Measurements from ENCODE around the gene CELF2.

CELF2 gene

DNA sequence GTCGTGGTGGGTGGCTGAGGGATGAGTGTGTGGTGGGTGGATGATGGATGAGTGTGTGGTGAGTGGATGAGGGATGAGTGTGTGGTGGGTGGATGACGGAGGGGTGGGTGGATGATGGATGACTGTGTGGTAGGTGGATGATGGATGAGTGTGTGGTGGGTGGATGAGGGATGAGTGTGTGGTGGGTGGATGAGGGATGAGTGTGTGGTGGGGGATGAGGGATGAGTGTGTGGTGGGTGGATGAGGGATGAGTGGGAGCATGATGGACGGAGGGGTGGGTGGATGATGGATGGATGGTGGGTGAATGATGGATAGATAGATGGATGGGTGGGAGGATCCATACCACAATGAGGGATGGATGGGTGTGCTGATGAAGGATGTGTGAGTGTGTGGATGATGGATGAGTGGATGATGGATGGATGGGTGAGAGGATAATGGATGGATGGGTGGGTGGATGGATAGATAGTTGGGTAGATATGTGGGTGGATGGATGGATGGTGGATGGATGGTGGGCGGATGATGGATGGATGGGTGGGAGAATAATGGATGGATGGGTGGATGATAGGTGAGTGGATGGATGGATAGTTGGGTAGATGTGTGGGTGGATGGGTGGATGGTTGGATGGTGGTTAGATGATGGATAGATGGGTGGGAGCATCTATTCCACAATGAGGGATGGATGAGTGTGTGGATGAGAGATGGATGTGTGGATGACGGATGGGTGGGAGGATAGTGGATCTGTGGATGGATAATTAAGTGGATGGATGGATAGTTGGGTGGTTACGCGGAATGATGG lies 266.8 kb downstream of the CELF2 start:
- DNase-seq, result no peak

DNA sequence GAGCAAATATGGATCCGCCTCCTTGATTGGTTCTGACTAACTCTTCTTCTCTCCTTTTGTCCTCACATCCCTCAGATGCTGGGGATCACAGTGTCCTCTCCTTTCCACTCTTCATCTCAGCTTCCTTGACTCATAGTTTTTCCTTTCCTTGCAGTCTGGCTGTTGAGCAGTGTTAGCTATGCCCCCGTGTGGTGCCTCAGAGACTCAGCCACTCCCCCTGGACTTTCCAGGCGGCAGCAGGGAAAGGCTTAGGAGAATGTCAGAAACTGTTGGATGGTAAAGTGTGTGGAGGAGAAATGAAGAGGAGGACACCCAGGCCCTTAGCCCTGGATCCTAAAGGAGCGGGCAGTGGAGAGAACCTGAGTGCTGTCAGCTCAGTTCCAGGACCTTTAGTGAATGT lies 267.5 kb downstream of the CELF2 start:
- no peak for DNase-seq

DNA sequence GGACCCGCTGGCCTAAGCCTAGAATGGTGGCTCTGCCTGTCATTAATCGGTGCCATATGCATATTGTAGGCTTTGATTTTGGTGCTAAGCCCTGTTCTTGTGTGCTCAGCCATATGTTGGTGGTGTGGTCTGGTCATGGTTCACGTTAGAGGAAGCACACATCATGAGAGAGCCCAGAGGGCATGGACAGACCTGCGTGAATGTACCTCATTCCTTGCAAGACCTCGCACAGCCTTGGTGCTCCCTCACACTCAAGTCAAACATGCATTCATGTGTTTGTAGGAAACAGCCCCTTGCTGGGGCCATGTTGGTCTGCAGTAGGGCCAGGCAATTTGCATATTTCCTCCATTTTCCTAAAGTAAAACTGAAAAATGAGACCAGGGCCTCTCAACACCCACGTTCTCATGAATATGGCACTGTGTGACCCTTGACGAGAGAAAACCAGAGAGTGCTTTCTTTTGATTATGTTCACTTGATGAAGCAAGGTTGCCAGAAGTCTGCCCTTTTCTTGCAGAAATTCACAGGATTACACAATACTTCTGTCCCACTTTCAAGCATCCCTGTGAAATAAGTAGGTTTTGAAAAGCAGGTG lies 268.7 kb downstream of the CELF2 start:
- DNase-seq, result no peak

DNA sequence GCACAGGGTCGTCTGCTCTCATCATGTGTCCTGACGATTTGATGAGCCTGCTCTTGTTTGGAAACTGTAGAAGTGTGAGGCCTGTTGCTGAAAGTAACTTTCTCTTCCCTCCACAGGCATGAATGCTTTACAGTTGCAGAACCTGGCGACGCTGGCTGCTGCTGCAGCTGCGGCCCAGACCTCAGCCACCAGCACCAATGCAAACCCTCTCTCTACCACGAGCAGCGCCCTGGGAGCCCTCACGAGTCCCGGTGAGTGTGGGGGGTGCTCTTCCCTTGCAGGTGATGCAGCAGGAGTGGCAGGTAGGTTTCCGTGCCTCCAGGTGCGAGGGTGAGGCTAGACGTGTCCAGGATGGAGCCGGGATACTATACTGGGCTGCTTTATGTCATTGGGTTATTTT lies 270.6 kb downstream of the CELF2 start:
- no peak for DNase-seq

DNA sequence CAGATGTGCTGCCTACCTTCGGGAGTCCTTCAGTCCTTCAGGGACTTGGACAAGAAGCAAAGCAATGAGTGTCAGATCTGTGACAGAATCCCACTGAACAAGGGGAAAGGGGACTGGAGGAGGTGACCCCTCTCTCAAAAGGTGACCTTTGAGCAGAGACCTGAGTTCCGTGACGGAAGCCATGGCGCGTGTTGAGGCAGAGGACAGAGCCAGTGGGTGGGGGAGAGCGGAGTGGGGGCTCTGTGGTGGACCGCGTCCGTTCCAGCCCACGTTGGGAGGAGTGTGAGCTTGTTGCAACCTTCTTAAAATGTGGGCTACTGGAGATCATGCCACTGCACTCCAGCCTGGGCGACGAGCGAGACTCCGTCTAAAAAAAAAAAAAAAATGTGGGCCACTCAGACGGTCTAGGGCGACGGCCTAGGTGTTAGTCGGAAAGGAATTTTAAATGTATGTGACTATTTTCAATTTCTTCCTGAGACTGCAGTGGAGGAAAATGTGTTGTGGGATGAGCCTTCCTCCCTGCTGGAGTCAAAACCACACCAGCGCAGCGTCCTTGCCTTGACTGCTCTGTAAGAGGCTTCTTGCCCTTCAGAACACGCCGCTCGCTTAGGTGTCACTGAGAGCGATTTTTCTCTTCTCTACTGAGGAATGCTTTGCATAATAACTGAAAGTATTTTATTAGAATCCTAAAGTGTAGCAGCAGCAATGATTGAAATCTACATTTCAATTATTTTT lies 272.7 kb downstream of the CELF2 start:
- DNase-seq, result no peak

DNA sequence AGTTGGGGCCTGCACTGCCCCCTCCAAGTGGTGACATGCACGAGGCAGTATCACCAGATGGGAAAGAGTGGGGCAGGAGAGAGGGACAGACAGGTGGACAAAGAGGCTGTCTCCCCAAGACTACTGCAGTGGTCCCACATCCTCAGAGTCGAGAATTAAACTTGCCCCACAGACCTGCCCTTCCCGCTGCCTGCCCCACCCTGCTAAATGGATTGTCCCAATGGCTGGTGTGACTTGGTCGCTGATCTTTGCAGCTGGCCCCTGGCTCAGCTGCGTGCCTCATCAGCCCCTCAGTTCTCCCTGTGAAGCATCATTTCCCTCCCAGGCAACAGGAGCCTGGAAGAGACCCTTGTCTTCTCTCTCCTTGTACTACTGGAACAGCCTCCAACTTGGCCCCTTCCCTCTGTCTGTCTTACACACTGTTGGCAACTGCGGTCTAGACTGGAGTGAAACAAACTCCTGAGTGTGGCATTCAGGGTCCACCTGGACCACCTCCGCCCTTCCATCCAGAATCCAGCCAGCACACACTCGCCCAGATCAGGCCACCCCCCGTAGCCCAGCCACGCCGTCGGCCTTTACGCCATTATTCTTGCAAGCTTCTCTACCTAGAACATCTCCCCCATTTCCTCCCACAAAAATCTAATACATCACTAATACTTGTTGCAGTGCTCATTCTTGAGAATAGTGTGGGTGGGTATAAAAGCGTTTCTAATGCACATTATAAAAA lies 275.1 kb downstream of the CELF2 start:
- no peak for DNase-seq

DNA sequence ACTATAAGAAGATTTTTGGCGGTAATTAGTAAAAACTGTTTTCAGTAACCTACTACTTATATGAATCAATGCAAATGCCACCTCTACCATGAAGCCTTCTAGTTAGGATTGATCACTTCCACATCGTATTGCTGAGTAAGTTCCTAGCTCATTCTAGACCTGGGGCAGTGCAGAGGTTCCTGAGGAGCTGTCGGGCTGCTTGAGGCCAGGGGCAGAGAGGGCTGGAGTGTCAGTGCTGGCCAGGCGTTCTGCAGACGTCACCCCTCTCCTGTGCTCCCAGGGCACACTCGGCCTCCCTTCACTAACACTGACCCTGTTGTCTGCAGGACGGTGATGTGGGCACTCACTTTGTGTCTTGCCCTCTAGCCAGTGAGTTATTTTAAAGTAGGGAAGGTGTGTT lies 275.7 kb downstream of the CELF2 start:
- DNase-seq, result no peak

DNA sequence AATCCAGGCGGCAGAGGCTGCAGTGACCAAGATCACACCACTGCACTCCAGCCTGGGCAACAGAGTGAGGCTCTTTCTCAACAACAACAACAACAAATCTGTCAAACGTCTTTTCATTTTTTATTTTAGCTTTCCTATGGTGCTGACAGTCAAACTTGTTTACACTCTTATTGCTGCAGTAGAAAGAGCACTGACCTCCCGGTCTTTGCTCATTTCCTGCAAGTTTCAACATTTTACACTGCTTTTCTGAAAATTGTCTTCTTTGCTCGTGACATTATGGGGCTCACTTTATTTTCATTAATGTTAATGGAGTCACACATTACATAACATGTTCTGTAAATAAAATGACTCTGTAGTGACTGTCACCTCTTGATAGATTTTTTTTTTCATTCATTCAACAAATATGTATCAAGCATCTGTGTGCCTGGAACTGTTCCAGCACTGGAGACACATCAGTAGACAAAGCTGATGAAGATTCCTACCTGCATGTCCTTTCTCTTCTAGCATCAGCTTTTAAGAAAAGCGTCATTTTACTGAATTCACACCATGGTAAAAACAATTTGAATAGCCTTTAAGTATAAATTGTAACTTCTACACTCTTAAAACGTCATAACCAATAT lies 277.3 kb downstream of the CELF2 start:
- no peak for DNase-seq

DNA sequence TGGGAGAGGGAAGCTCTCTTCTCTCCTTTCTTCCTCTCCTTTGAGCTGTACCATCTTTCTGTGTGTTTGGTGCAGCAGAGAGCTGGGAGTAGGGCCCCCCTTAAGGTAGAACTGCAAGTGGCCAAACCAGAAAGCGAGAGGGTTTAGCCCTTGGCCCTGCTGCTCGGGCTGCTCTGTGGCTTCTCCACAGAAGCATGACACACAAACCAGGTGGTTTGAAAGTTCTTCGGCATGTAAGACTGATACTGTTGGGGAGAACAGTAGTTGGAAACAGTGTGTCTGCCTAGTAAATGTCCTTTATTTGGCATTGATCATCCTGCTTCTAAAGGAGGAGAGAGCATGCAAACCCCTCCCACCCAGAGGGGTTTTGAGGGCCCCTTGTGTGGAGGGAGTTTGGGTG lies 277.8 kb downstream of the CELF2 start:
- no peak for DNase-seq

DNA sequence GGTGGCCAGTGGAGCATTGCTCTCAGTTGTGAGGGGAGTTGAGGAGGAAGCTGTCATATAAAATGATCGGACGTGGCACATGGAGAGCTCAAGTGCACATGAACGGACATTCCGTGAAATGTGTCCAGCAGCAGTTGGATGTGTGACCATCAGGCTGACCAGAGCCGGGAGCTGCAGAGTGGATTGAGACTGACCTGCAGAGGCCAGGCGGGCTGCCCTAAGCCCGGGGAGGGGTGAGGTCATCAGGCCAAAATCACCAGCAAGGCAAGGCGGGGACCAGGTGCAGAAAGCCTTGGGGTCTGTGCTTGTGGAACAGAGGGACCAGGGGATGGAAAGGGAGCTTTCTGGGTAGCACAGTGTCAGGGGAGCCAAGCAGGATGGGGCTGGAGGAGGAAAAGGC lies 279.5 kb downstream of the CELF2 start:
- no peak for DNase-seq

DNA sequence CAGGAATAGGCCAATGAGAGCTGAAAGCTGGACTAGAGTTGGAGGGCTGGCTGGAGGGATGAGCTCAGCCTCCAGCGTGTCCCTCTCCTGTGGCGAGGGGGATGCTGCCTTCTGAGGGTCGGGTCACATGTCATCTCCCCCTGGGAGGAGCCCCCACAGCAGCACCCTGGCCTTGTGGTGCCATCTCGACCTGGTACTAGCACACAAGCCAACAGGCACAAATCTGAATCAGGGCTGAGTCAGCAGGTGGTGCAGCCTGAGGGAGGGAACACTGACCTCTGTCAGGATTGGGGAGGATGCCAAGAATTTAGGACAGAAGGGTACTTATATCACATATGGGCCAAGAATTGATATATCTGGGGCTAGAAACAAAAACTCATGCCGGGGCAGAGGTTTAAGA lies 280.4 kb downstream of the CELF2 start:
- no peak for DNase-seq

DNA sequence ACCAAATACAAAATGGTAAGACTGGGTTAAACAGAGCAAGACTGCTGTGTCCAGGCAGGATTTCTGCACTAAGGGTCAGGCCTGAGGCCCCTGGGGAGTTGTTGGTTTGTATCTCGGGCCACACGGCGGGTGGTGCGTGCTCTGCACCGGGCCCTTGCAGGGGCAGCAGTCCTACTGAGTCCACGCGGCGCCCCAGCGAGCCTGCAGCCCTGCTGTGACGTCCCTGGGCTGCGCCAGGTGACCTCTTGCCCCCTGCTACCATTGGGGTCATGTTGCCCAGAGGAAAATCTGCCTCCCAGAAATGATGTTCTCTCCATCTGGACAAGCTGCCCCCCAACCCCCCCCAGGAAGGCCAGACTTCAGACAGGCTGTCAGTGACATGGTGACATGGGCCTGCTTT lies 281.5 kb downstream of the CELF2 start:
- no peak for DNase-seq

DNA sequence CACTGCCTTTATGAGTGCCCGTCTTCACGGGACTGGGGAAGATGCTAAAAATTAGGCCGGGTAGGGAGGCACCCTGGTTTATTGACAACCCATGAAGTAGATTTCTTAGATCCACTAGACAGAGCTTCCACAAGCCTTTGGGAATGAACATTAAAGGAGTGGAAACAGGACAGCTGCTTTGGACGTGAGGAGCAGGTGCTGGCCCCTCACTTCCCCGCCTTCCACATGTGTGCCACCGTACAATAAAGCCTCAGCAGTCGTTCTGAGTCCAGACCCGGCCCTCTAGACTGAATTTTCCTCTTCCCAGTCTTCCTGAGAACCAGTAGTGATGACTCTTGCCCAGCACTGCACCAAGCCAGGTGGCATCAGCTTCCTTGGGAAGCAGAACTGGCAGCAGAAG lies 282.4 kb downstream of the CELF2 start:
- no peak for DNase-seq

DNA sequence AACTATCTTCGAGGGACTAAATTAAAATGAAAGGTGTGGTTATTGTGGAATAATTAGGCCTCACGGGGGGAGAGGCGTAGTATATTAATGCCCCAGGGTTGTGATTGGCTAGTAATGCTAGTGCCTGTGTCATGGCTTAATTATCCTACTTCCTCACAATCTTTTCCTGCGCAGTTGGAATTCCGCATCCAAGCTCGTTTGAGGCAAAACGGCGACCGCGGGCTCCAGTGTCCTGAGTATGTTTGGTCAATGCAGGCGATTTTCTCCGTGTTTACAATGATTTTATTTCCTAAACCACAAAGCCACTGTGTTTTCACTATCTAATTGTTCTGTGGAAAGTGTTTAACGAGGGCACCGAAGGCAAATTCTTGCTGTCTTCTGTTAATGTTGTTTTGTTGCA lies 282.9 kb downstream of the CELF2 start:
- DNase-seq, result no peak

DNA sequence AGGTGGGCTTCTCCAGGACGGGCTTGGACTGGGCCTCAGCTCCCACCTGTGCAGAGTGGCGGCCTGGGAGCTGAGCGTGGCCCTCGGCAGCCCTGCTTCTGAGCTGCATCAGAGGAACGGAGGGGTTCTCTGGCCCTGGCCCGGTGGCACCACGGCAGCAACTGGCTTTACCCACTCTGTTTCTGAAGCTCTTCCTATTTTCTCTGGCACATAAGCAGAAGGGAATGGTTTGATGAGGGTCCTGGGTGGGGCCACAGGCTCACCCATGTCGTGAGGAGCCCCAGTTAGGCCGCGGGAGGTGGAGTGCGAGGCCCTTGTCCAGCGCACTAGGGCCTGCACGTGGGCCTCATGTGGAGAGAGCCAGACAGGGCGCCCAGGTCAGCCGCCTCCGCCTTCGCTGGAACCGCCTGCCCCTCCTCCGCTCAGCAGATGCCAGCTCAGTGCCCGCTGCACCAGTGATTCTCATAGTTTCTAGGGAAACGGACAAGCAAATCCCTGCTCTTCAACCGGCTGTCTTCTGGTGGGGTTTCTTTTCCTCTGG lies 284.0 kb downstream of the CELF2 start:
- no peak for DNase-seq

DNA sequence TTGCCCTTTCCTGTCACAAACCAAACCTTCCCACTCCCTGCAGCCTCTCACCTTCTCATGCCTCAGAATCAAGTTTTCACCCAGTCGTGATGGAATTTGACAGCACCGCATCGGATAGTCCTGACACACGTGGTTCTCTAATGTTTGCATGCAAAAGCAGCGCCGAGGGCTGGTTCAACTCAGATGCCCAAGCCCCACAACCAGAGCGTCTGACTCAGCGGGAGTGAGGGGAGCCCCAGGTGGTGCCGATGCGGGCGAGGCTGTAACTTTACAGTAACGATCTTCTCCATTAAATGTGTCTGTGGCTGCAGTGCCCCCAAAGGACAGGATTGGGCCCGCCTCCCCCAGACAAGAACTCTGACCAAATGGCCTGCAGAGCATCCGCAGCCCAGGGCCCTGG lies 284.5 kb downstream of the CELF2 start:
- DNase-seq, result no peak

DNA sequence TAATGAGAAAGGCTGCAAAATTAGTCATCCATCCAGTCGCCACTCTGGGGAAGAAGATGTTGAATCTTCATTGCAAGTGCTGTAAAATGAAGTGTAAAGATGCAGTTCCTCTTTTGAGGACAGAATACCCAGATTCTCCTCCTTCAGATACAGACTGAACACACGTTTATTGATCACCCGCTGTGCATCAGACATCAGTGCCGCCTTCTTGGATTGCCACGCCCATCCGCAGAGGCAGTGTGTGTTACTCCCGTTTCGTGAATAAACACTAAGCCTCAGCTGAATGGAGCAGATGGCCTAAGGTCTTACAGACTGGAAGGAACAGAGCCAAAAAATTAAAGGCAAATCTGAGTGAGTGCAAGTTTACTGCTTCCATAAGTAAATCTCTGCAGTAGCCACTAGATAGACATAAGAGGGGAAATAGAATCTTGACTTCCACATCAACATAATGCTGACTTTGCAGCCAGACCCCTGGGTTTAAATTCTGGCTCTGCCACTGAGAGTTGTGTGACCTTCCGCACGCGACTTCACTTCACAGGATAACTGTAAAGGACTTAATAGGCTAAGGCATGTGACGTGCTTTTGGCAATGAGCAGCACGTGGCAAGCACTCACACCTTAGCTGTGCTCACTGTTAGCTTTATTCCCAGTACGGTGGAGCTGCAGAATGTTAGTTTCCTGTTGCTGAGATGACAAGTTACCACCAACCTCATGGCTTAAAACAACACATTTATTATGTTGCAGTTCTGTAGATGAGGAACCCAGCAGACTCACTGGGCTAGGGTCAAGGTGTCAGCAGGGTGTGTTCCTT lies 285.9 kb downstream of the CELF2 start:
- DNase-seq, result no peak

DNA sequence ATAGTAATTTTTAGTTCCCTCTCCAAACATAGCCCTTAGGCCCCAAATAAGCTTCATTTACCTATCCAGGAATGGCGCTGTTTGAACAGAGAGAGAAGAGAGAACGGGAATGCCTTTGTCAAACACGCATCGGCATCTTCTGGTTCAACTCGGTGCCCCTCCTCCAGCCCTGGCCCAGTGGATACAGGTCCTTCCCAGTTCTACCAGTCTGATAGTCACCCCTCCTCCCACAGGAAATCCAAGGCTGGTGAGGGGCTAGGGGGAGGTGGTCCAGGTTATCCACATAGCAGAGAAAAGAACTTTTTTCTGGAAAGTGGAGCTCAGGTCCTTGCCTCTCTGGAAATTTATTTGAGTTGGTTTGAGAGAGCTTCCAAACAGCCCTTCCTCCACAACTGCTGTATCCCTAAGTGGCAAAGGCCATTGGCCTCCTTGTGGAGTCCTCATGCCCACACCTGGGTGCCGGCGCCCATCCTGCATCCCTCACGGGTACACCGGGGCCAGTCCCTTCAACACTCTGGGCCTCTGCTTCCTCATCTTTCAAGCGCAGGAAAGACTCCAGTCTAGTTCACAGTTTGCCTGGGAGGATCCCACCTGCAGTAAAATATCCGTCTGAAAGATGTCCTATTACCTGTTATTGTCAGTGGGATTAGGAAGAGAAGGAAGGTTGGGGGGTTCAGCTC lies 287.4 kb downstream of the CELF2 start:
- no peak for DNase-seq

DNA sequence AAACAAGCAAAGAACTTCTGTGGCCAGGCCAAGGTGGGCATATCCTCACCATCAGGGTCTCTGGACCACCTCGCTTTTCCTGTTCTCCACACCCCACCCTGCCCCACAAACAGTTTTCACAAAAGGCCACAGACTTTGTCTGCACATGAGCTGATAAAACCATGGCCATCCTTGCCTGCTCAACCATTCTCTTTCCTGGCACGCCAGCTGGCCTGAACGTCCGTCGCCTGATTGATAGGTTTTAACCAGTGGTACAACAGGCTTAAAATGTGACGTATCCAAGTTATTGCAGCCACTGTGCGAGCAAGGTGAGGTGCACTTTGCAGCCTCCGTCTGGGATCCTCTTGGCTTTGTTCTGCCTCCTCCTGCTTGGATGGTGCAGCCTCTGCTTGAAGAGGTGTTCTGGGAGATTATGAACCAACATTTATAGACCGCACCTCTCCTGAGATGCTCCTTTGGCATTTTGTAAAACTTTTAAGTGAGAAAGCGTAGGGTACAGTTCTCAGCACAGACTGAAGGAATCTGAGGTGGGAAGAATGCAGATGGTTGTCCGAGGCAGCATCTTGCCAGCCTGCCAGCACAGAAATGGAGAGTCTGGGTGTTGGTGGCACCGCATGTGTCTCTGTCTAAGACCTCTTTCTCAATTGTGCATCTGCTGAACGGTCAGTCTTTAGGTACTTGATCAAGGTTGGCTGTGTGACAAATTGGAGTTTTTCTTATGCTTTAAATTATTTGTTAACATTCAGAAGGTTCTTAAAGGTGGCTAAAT lies 288.3 kb downstream of the CELF2 start:
- no peak for DNase-seq

DNA sequence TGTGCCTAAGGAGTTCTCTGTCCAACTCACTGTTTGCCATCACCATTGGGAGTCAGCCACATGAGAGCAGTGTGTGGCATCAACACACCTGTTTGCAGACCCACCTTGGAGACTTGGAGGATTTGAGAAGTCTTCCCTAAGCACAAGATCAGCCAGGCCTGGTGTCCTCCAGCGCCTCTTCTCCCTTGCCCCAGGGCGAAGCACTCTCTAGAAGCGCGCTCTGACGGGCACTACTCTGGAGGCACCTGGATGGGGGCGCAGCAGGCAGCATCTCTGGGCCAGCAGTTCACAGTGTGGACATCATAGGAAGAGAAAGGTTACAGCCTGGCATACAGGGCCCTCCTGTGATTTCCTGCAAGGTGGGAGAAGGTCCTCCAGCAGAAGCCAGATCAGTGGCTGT lies 289.3 kb downstream of the CELF2 start:
- no peak for DNase-seq

DNA sequence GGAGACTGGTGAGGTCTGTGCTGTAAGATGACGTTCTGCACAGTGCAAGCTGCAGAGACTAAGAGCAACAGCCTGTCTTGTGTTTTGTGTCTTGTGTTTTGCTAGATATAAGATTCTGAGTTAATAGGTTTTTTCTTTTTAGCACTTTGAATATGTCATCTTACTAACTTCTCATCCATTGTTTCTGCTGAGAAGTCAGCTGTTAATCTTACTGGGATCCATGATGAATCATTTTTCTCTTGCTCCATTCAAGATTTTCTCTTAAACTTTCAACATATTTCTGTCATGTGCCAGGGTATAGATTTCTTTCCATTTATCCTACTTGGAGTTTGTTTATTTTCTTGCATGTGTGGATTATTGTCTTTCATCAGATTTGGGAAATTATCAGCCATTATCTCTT lies 290.3 kb downstream of the CELF2 start:
- DNase-seq, result no peak

All from KG1 (cell line).